SK-N-SH (cell line): ENCODE data around the gene MAGEA2B.

Experiments
- CTCF ChIP-seq: fragments of 200-600 bp; sonication (generic); IDR thresholded peaks from 2 replicates; pipeline ENCODE4 v1.6.1; 2017; ENCODE audit warnings: antibody characterized with exemption, mild to moderate bottlenecking, moderate library complexity
- EP300 ChIP-seq, 2 experiments: IDR thresholded peaks; 2 replicates each; pipeline versions ENCODE4 v1.4.0 to v1.6.1; 2012; ENCODE audit warnings: borderline replicate concordance in 1 of 2, low read depth in 1 of 2, low read length in 1 of 2
- MXI1 ChIP-seq: IDR thresholded peaks from 2 replicates; pipeline ENCODE4 v1.6.1; 2012; ENCODE audit warnings: mild to moderate bottlenecking, low read depth, low read length, improper control_type of control experiment
- REST ChIP-seq: IDR thresholded peaks from 2 replicates; pipeline ENCODE4 v1.6.1; 2012; ENCODE audit warnings: mild to moderate bottlenecking, low read depth, low read length, moderate library complexity
- RFX5 ChIP-seq: IDR thresholded peaks from 2 replicates; pipeline ENCODE4 v1.6.1; 2012; ENCODE audit warnings: mild to moderate bottlenecking, improper control_type of control experiment, low read length
- SMC3 ChIP-seq: IDR thresholded peaks from 2 replicates; pipeline ENCODE4 v1.6.1; 2012; ENCODE audit warnings: low read depth, low read length, improper control_type of control experiment
- TCF12 ChIP-seq: IDR thresholded peaks from 2 replicates; pipeline ENCODE4 v1.4.0; 2012
- YY1 ChIP-seq: IDR thresholded peaks from 2 replicates; pipeline ENCODE4 v1.4.0; 2012; ENCODE audit warnings: low read depth, mild to moderate bottlenecking

GRCh38 chrX:152735101-152735500 is 20.7 kb downstream of the MAGEA2B start:
- TF ChIP-seq CTCF (no peak), YY1 (no peak), SMC3 (no peak), MXI1 (no peak), EP300 (IDR thresholded peaks at IDR 0.05; ENCODE audit: borderline replicate concordance in 1 of 2, low read depth in 1 of 2, low read length in 1 of 2) (no peak), TCF12 (no peak), REST (no peak), RFX5 (no peak)
